ENCODE measurements around the gene PRADC1.
"Not testable (repeated sequence)": the region's sequence is repeated elsewhere in the genome, so short reads cannot be mapped to it uniquely, and the experiment has no call there.

Gene PRADC1

DNA sequence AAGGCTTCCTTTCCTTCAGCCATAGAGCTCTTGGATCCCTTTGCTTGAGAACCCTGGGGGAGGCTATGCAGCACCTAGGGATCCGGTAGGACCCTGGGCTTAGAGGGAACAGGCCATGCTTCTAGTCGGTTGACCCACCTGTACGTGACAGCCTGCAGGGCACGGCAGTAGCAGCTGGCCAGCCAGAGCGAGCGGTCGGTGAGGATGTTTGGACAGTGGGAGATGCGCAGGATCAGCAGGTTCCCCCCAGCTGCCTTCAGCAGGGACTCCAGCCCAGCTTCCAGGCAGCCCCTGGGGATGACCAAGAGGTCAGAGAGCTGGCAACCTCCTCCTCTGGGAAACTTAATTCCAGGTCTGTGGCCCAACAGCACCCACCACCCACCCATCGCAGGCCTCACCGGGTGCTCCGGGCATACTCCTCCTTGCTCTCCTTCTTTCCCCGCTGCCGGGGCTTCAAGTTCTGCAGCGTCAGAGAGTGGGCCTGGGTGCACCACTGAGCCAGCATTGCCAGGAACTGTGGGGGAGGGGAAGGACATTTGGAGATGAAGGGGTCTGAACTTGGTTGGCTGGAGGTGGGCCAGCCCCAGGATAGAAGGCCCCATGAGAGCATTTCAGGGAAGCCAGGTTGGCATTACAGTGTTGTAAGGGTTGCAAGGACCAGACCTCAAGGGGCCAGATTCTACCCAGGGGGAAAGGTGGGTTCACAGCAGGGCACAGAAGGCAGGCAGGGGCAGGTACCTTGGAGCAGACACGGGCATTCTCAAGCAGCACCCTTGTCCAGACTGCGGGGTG, 30.7 kb upstream of the PRADC1 start:
- DNase-seq (ENCODE audit: low read depth), result no peak
- TF ChIP-seq, protein P1, sequence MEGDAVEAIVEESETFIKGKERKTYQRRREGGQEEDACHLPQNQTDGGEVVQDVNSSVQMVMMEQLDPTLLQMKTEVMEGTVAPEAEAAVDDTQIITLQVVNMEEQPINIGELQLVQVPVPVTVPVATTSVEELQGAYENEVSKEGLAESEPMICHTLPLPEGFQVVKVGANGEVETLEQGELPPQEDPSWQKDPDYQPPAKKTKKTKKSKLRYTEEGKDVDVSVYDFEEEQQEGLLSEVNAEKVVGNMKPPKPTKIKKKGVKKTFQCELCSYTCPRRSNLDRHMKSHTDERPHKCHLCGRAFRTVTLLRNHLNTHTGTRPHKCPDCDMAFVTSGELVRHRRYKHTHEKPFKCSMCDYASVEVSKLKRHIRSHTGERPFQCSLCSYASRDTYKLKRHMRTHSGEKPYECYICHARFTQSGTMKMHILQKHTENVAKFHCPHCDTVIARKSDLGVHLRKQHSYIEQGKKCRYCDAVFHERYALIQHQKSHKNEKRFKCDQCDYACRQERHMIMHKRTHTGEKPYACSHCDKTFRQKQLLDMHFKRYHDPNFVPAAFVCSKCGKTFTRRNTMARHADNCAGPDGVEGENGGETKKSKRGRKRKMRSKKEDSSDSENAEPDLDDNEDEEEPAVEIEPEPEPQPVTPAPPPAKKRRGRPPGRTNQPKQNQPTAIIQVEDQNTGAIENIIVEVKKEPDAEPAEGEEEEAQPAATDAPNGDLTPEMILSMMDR (IDR thresholded peaks at IDR 0.05; ENCODE audit: low read depth, low read length, missing control alignments), result no peak
- in situ Hi-C loops (cut with HindIII; ENCODE audit: low sequenced_read_pairs), result no loop called here
- no peak overlapping the region for H3K4me3 ChIP-seq (ENCODE audit: low read depth, low read length)

DNA sequence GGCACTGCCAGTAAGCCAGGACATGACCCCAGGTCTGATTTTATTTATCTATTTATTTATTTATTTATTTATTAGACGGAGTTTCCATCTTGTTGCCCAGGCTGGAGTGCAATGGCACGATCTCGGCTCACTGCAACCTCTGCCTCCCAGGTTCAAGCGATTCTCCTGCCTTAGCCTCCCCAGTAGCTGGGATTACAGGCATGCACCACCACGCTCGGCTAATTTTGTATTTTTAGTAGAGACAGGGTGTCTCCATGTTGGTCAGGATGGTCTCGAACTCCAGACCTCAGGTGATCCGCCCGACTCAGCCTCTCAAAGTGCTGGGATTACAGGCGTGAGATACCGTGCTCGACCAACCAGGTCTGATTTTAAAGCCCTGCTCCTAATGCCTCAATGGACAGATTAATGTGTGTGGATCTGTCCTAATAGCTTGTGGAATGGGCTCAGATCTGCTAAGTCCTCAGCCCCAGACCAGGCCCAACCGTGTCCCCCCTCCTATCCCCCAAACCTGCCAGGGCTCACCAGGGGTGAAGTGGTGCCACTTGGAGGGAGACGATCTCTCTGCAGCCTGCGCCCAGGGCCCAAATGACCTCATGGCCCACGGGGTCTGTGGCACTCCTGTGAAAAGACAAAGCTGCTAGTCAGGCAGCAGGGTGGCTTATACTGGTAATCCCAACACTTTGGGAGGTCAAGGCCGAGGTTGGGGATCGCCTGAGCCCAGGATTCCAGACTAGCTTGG, 29.8 kb upstream of the PRADC1 start:
- H3K4me3 ChIP-seq (ENCODE audit: low read depth, low read length); DNase-seq (ENCODE audit: low read depth); in situ Hi-C loops (cut with HindIII; ENCODE audit: low sequenced_read_pairs): not testable (repeated sequence)

DNA sequence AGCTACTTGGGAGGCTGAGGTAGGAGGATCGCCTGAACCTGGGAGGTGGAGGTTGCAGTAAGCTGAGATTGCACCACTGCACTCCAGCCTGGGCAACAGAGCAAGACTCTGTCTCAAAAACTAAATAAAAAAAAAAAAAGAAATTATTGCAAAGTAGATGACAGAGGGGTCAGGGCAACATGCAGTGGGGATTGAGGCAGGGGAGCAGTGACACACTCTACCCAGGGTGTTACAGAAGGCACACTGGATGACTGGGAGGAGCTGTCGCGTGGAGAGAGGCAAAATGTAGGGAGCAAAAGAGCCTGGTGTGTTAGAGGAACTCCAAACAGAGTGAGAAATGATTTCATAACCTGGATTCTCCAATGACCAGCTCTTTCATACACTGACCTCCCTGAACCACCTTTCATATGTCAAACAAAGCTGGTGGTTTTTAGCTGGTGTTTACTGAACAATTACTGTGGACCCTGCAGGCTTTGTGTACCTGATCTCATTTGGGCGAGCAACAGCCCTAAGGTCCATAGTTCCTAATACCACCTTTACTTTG, 29.1 kb upstream of the PRADC1 start:
- no peak overlapping the region for H3K4me3 ChIP-seq (ENCODE audit: low read depth, low read length)
- DNase-seq (ENCODE audit: low read depth), result no peak
- TF ChIP-seq, protein P1 (IDR thresholded peaks at IDR 0.05; ENCODE audit: low read depth, low read length, missing control alignments), result no peak
- in situ Hi-C loops (cut with HindIII; ENCODE audit: low sequenced_read_pairs), result no loop called here

DNA sequence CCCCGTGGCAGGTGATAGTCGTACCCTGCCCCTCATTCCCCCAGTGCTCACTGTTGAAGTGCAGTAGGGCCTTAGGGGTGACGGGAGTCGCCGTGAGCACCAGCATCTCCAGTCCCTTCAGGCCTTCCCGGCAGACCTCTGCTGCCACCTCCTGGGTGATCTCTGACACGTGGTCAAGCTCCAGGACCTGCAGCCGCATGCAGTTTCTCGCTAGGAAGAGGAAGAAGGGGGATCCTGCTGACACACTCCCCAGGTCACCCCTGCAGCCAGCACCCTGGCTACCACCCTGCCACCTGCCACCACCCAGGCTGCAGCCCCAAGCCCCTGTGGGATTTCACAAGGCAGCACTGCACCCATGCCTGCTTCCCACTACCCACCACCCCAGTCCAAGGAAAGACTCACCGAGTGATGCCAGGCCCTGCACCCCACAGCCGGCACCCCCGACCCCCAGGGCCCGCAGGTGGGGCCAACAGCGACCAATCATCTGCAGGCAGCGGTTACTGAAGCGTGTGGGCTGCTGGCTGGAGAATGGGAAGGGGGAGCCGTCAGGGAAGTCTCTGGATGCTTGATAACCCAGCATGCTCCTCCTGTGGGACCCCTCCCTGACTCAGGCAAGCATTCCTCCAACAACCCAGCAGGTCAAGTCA, 27.4 kb upstream of the PRADC1 start:
- in situ Hi-C loops (cut with HindIII; ENCODE audit: low sequenced_read_pairs), result no loop called here
- DNase-seq (ENCODE audit: low read depth), result peak; percentile 13
- TF ChIP-seq, protein P1 (IDR thresholded peaks at IDR 0.05; ENCODE audit: low read depth, low read length, missing control alignments), result peak; percentile 60
- no peak overlapping the region for H3K4me3 ChIP-seq (ENCODE audit: low read depth, low read length)

DNA sequence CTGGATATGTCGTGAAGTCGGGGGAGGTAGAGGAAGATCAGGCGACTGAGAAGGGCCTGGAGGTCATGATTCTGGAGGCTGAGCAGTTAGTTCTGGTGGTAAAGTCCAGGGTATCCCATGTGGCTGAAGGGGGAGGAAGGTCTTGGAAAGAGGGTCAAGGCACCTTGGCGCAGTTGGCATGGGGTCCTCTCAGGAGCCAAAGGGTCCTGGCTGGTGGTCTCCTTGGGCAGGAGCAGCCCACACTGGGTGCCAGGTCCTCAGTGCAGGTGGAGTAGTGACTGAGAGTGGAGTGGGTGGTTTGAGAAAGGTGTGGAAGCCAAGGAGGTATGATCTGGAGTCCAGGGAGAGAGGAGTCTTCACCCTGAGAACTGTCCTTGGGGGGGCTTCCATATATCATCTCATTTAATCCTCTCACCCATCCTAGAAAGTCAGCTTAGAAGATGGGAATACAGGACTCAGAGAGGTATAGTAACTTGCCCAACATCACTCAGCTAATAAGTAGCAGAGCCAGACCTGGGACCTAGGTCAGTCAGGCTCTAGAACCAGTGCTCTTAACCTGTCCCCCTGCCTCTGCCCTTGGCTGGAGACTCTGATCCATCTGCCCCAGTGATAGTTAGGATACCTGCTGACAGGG, 26.8 kb upstream of the PRADC1 start:
- in situ Hi-C loops (cut with HindIII; ENCODE audit: low sequenced_read_pairs), result no loop called here
- no peak for DNase-seq (ENCODE audit: low read depth)
- TF ChIP-seq, protein P1 (IDR thresholded peaks at IDR 0.05; ENCODE audit: low read depth, low read length, missing control alignments), result no peak
- no peak overlapping the region for H3K4me3 ChIP-seq (ENCODE audit: low read depth, low read length)

DNA sequence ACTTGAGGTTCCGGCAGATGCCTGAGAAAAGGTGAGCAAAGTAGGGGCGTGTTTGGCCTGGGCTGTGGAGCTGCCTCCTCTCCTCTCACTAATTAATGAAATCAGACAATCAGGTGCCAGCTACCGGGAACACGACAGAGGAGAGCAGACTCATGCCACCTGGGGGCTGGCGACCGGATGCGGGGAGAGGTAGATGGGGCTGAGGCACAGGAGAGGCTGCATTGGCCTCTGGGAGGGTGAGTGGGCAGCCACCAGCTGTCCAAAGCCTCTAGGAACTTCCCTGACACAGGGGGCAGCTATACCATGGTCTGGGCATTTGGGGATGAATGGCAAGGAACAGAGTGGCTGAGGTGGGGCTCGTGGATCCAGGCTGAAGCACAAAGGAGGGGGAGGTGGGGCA, 26.2 kb upstream of the PRADC1 start:
- H3K4me3 ChIP-seq (ENCODE audit: low read depth, low read length), result no peak overlapping the region
- TF ChIP-seq, protein P1 (IDR thresholded peaks at IDR 0.05; ENCODE audit: low read depth, low read length, missing control alignments), result no peak
- in situ Hi-C loops (cut with HindIII; ENCODE audit: low sequenced_read_pairs), result no loop called here
- DNase-seq (ENCODE audit: low read depth), result no peak

Measured in astrocyte of the cerebellum (primary cell).